ENCODE data around the gene JAZF1. TPM values are rescaled to one million over a fixed set of nuclear protein-coding genes. Genes with fewer than 3 reads are reported as not detected.

JAZF1 gene
- total and polyA plus RNA-seq, 2 of the 8 experiments (the other 6 are each of a cell fraction or from before 2014, with no cell fraction given), result 2.6 to 21.8 TPM

DNA sequence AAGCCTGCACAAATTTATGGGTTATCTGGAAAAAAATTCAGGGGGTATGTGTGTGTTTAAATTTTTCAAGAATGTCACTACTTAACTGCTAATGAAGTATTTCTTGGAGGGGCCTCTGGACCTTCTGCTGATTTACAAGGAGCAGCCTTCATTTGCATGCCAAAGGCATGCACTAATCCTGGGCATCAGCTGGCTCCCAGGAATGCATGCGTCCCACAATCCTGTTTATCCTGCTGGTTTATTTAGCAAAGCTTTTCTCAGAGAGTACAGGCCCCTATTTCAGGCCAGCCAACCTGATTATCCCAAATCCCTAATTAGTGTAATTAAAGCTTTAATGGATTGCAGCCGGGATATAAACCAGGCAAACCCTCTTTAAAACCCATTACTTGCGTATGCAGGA is 270.3 kb downstream of the JAZF1 start:
- DNase-seq (ENCODE audit: low read depth in 1 of 2, low spot score in 2 of 2), result peak in 1 of 2 experiments; percentile 61
- H3K56ac ChIP-seq (replicated peaks; ENCODE audit: insufficient read length, low read depth, low read length), result no peak overlapping the region
- peak overlapping the region; percentile 78 for H4K5ac ChIP-seq (ENCODE audit: insufficient read length, low read depth, low read length)
- H3K4ac ChIP-seq (replicated peaks; ENCODE audit: insufficient read length, low read depth, low read length), result no peak overlapping the region
- H2BK5ac ChIP-seq (ENCODE audit: low read depth, low read length), result peak overlapping the region; percentile 73; the same call in 1 of the 2 replicates
- WGBS, 2 experiments (ENCODE audit: extremely low coverage in 1 of 2, insufficient coverage in 1 of 2, insufficient read length in 1 of 2, insufficient replicate concordance in 2 of 2, low coverage in 1 of 2, low lambda C conversion rate in 2 of 2, missing lambda C conversion rate in 1 of 2), result 7% methylated on average over 3 of the region's 3 CpGs; no CpG with 5 or more reads in 1 of the 2 experiments
- peak overlapping the region; percentile 1; the same call in 1 of the 2 replicates for H2BK15ac ChIP-seq (ENCODE audit: low read length)
- H3K27me3 ChIP-seq (replicated peaks in 1 of 4; ENCODE audit: control insufficient read depth in 3 of 4, extremely low read depth in 1 of 4, insufficient read depth in 3 of 4, low read length in 3 of 4), result no peaks in the 10 kb centered on the region
- peak overlapping the region; percentile 58 to 74 for H3K4me2 ChIP-seq (ENCODE audit: insufficient read depth in 1 of 2, low read depth in 2 of 2, low read length in 2 of 2)
- H3K9me3 ChIP-seq (ENCODE audit: insufficient read depth in 2 of 2, low read depth in 1 of 2, low read length in 1 of 2), result no peaks in the 10 kb centered on the region
- H3K79me2 ChIP-seq (ENCODE audit: control insufficient read depth in 1 of 2, insufficient read depth in 2 of 2, low read length in 2 of 2), result no peaks in the 10 kb centered on the region
- peak overlapping the region; percentile 78; the same call in 1 of the 2 replicates for H3K18ac ChIP-seq (ENCODE audit: extremely low read depth, low read length)
- FAIRE-seq, result peak; percentile 96
- H3K23me2 ChIP-seq (ENCODE audit: low read depth, low read length), result no peaks in the 10 kb centered on the region
- no peak overlapping the region for H3K23ac ChIP-seq (ENCODE audit: insufficient read length)
- ChIA-PET POLR2A (ENCODE audit: partially characterized antibody) (interaction anchor here (0.9 to 1.4 kb wide), 2 partner anchors 9 to 14 kb away, joined by 3 to 6 read pairs; no protein-coding TSS in a partner anchor), CTCF (ENCODE audit: partially characterized antibody) (interaction anchor here (0.6 to 5.6 kb wide), 4 partner anchors 10 to 110 kb away, joined by 3 to 28 read pairs (median 8); no protein-coding TSS in a partner anchor)
- H4K20me1 ChIP-seq (replicated peaks in 1 of 2; ENCODE audit: control insufficient read depth in 1 of 2, insufficient read depth in 2 of 2, low read length in 2 of 2), result no peaks in the 10 kb centered on the region
- H3K4me1 ChIP-seq (replicated peaks in 1 of 4; ENCODE audit: control insufficient read depth in 3 of 4, insufficient read depth in 4 of 4, low read length in 3 of 4), result peaks cover 18 to 41% (median 31%) of the 10 kb centered on the region in 4 experiments
- H3K79me1 ChIP-seq (ENCODE audit: low read depth, low read length), result no peaks in the 10 kb centered on the region
- H2BK12ac ChIP-seq (ENCODE audit: low read depth, low read length), result 0 out of 2 replicates have a peak overlapping the region, but pooled peaks have one; percentile 3
- H2BK20ac ChIP-seq (ENCODE audit: low read length), result peak overlapping the region; percentile 9
- H2BK120ac ChIP-seq (replicated peaks; ENCODE audit: low read depth, low read length), result peak overlapping the region; percentile 84
- no peaks in the 10 kb centered on the region for H3K36me3 ChIP-seq (ENCODE audit: control insufficient read depth in 2 of 4, insufficient read depth in 4 of 4, low read length in 3 of 4)
- no peak overlapping the region for H3K14ac ChIP-seq (ENCODE audit: insufficient read length)
- no peak overlapping the region for H2AFZ ChIP-seq (ENCODE audit: low read length)
- no peak overlapping the region; a peak in 1 of 7 replicates for H3K9ac ChIP-seq (replicated peaks in 1 of 4; ENCODE audit: extremely low read depth in 1 of 4, low read depth in 3 of 4, low read length in 3 of 4)
- peak overlapping the region in 3 of 4 experiments; percentile 9 to 46 (median 20); a peak in 4 of 8 replicates for H3K4me3 ChIP-seq (ENCODE audit: extremely low read depth in 1 of 4, insufficient read depth in 2 of 4, low read depth in 3 of 4, low read length in 4 of 4)
- peak overlapping the region; percentile 55; the same call in 1 of the 2 replicates for H3K27ac ChIP-seq (ENCODE audit: low read depth, low read length)
- no peak overlapping the region; the same call in 1 of the 2 replicates for H2AK5ac ChIP-seq (ENCODE audit: low read depth, low read length)
- peak overlapping the region; percentile 63 for H4K91ac ChIP-seq (replicated peaks; ENCODE audit: insufficient read length, low read length)
- H4K8ac ChIP-seq (ENCODE audit: extremely low read depth, insufficient read depth, low read length), result no peak overlapping the region
- peak in 1 of 2 experiments; percentile 81 for TF ChIP-seq BCL11A (IDR thresholded peaks at IDR 0.05; ENCODE audit: low read depth in 2 of 2, low read length in 2 of 2)
- TF ChIP-seq, protein P1, sequence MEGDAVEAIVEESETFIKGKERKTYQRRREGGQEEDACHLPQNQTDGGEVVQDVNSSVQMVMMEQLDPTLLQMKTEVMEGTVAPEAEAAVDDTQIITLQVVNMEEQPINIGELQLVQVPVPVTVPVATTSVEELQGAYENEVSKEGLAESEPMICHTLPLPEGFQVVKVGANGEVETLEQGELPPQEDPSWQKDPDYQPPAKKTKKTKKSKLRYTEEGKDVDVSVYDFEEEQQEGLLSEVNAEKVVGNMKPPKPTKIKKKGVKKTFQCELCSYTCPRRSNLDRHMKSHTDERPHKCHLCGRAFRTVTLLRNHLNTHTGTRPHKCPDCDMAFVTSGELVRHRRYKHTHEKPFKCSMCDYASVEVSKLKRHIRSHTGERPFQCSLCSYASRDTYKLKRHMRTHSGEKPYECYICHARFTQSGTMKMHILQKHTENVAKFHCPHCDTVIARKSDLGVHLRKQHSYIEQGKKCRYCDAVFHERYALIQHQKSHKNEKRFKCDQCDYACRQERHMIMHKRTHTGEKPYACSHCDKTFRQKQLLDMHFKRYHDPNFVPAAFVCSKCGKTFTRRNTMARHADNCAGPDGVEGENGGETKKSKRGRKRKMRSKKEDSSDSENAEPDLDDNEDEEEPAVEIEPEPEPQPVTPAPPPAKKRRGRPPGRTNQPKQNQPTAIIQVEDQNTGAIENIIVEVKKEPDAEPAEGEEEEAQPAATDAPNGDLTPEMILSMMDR (IDR thresholded peaks at IDR 0.05; ENCODE audit: control extremely low read depth in 1 of 3, insufficient read depth in 1 of 3, low read depth in 1 of 3, low read length in 3 of 3), result no peak
- no peak for TF ChIP-seq PHF8 (conservative IDR thresholded peaks at IDR 0.05; ENCODE audit: low read depth, low read length)
- TF ChIP-seq CBX5 (IDR thresholded peaks at IDR 0.05; ENCODE audit: low read depth, low read length), result no peak
- TF ChIP-seq SIX5 (IDR thresholded peaks at IDR 0.05; ENCODE audit: low read depth, low read length), result no peak
- no peak for TF ChIP-seq USF2 (IDR thresholded peaks at IDR 0.05; ENCODE audit: low read length)
- TF ChIP-seq JUN (IDR thresholded peaks at IDR 0.05; ENCODE audit: low read depth, low read length), result no peak
- TF ChIP-seq ATF3 (IDR thresholded peaks at IDR 0.05; ENCODE audit: insufficient read depth, low read depth, low read length), result no peak

Data from H1 (cell line).